Brain pericyte (primary cell): ENCODE data around the gene HSP90AA1.

Experiments used
- DNase-seq: peaks from one replicate; pipeline ENCODE4 v3.0.0-alpha.2; 2012; ENCODE audit warnings: low read depth, low spot score

The HSP90AA1 gene

DNA sequence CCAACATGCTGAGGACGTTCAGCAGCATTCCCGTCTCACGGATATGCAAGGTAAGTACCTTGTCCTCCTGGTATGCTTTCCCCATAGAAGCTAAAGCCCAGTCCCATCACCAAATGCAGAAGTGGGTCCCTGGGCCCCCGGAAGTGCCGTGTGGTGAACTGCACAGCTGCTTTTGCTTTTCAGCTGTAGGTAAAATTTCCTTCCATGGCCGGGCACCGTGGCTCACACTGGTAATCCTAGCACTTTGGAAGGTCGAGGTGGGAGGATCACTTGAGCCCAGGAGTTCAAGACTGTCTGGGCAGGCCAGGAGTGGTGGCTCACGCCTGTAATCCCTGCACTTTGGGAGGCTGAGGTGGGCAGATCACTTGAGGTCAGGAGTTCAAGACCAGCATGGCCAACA is 44.1 kb downstream of the HSP90AA1 start:
- DNase-seq: no peak

DNA sequence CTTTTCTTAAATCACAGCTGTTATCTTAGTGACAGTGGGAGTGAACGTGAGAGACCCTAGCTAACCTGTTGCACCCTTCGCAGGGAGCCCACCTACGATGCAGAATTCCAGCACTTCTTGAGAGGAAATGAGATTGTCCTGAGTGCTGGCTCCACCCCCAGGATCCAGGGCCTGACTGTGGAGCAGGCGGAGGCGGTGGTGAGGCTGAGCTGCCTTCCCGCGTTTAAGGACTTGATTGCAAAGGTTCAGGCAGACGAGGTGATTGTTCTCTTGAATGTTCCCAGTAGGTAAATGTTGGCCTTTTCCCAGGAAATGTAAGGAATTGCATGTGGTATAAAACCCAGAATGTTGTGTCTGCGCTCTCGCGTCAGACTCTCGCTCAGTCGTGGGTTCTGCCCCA is 46.7 kb downstream of the HSP90AA1 start:
- no peak for DNase-seq

DNA sequence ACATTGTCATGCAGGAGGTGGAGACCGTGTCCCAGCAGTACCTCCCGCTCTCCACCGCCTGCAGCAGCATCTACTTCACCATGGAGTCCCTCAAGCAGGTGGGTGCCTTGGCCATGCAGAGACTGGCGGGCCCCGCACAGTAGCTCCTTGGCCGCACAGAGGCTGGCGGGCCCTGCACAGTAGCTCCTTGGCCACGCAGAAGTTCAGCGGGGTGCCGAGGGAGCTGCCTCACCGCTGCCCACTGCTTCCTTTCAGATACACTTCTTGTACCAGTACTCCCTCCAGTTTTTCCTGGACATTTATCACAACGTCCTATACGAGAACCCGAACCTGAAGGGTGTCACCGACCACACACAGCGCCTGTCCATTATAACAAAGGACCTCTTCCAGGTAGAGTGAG is 47.7 kb downstream of the HSP90AA1 start:
- DNase-seq: no peak

DNA sequence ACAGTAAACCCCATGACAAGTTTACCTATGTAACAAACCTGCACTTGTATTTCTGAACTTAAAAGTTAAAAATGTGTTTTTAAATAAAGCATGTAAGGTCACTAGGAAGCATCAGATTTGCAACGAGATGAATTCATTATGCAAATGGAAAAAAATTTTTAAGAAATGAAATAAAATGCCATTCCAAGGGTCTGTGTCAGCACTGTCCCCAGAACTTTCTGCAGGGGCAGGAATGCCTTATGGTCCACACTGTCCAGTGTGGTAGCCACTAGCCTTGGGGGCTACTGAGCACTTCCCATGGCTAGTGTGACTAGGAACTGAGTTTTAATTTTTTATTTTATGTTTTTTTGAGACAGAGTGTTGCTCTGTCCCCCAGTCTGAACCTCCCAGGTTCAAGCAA is 49.2 kb downstream of the HSP90AA1 start:
- no peak for DNase-seq

DNA sequence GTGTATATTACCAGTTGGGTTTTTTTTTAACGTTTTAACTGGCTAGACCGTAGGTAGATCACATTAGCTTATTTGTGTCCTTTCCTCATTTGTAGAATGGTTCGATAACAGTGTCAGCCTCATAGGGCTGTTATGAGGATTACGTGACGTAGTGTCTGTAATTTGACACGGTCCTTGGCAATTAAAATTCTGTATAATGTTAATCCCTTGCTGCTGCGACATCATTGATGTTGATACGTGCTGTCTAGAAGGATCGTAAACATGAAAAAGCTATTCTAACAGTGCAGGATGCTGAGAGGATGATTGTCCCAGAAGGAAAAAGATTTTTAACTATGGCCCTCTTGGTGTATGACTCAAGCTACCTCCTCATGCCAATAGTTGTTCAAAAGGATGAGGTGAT is 50.9 kb downstream of the HSP90AA1 start:
- no peak for DNase-seq

DNA sequence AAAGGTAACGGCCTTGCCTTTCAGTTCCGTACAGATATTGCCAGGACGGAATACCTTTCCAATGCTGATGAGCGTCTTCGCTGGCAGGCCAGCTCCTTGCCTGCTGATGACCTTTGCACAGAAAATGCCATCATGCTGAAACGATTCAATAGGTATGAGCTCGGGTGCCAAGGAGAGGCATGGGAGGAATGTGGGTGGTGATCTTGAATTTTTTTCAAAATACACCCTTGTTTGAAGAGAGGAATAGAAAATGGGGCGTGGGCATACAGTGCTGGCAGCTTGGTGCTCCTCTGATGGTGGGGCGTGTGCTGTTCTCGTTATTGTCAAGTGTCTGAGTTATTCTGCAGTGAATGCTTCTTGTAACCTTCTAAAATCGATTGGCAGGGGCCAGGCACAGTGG is 52.5 kb downstream of the HSP90AA1 start:
- DNase-seq: no peak

DNA sequence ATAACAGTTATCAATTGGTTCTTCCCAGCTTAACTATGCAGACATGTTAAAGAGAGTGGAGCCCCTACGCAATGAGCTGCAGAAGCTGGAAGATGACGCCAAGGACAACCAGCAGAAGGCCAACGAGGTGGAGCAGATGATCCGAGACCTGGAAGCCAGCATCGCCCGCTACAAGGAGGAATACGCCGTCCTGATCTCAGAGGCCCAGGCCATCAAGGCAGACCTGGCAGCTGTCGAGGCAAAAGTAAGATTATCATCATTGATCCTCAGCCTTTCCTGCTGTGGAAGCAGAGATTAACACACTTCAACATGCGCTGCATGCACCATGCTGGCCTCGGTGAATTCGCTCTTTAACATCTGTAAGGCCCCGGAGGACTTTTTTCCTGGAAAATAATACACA is 53.6 kb downstream of the HSP90AA1 start:
- no peak for DNase-seq
